ENCODE data around the gene PANX1. TPM values are rescaled to one million over a fixed set of nuclear protein-coding genes. Genes with fewer than 3 reads are reported as not detected.

PANX1 gene
- total RNA-seq, 4 donors from 2014 or later, result 29.9 to 43.2 (median 35.9) TPM

GRCh38 chr11:94199136-94200130, 70.8 kb downstream of the PANX1 start:
- no peak overlapping the region for H3K27ac ChIP-seq
- H3K36me3 ChIP-seq, result no peaks in the 10 kb centered on the region
- no peak overlapping the region for H3K4me3 ChIP-seq
- no peaks in the 10 kb centered on the region for H3K27me3 ChIP-seq
- 46 to 73% methylated on average over 3 to 5 of the region's 5 CpGs for WGBS, 2 donors (ENCODE audit: low coverage in 1 of 2)
- TF ChIP-seq POLR2A (IDR thresholded peaks at IDR 0.05) (no peak), POLR2AphosphoS5 (IDR thresholded peaks at IDR 0.05) (no peak), EP300 (IDR thresholded peaks at IDR 0.05) (no peak)
- TF ChIP-seq, protein P1, sequence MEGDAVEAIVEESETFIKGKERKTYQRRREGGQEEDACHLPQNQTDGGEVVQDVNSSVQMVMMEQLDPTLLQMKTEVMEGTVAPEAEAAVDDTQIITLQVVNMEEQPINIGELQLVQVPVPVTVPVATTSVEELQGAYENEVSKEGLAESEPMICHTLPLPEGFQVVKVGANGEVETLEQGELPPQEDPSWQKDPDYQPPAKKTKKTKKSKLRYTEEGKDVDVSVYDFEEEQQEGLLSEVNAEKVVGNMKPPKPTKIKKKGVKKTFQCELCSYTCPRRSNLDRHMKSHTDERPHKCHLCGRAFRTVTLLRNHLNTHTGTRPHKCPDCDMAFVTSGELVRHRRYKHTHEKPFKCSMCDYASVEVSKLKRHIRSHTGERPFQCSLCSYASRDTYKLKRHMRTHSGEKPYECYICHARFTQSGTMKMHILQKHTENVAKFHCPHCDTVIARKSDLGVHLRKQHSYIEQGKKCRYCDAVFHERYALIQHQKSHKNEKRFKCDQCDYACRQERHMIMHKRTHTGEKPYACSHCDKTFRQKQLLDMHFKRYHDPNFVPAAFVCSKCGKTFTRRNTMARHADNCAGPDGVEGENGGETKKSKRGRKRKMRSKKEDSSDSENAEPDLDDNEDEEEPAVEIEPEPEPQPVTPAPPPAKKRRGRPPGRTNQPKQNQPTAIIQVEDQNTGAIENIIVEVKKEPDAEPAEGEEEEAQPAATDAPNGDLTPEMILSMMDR (IDR thresholded peaks at IDR 0.05), result no peak
- H3K9me3 ChIP-seq, result no peaks in the 10 kb centered on the region
- no peak for ATAC-seq
- no peaks in the 10 kb centered on the region for H3K4me1 ChIP-seq

GRCh38 chr11:94201004-94201465, 72.4 kb downstream of the PANX1 start:
- Histone ChIP-seq H3K36me3 (no peaks in the 10 kb centered on the region), H3K4me1 (no peaks in the 10 kb centered on the region), H3K9me3 (no peaks in the 10 kb centered on the region), H3K4me3 (no peak overlapping the region), H3K27me3 (no peaks in the 10 kb centered on the region), H3K27ac (no peak overlapping the region)
- no peak for ATAC-seq
- TF ChIP-seq POLR2AphosphoS5 (IDR thresholded peaks at IDR 0.05) (no peak), POLR2A (IDR thresholded peaks at IDR 0.05) (no peak), EP300 (IDR thresholded peaks at IDR 0.05) (no peak)
- TF ChIP-seq, protein P1 (IDR thresholded peaks at IDR 0.05), result no peak
- 29 to 38% methylated on average over 1 to 3 of the region's 3 CpGs for WGBS, 2 donors (ENCODE audit: low coverage in 1 of 2)

GRCh38 chr11:94203070-94203469, 74.4 kb downstream of the PANX1 start:
- WGBS, 2 donors (ENCODE audit: low coverage in 1 of 2), result 73 to 91% methylated on average over 3 of the region's 3 CpGs
- ATAC-seq, result no peak
- no peak overlapping the region for H3K27ac ChIP-seq

GRCh38 chr11:94211261-94211830, 82.7 kb downstream of the PANX1 start:
- no peaks in the 10 kb centered on the region for H3K27me3 ChIP-seq
- H3K27ac ChIP-seq, result no peak overlapping the region
- peaks cover 0 to 11% (median 0%) of the 10 kb centered on the region in 3 donors for H3K9me3 ChIP-seq
- no peak for TF ChIP-seq POLR2AphosphoS5 (IDR thresholded peaks at IDR 0.05)
- TF ChIP-seq, protein P1 (IDR thresholded peaks at IDR 0.05), result no peak
- no peak for TF ChIP-seq POLR2A (IDR thresholded peaks at IDR 0.05)
- no peak for TF ChIP-seq EP300 (IDR thresholded peaks at IDR 0.05)
- H3K36me3 ChIP-seq, result no peaks in the 10 kb centered on the region
- no peak for ATAC-seq
- no peak overlapping the region for H3K4me3 ChIP-seq
- 53 to 57% methylated on average over 2 of the region's 2 CpGs for WGBS, 2 donors (ENCODE audit: low coverage in 1 of 2)
- H3K4me1 ChIP-seq, result no peaks in the 10 kb centered on the region

More at GRCh38 chr11:94203070-94203469, 74.4 kb downstream of the PANX1 start:
- no peaks in the 10 kb centered on the region for H3K36me3 ChIP-seq
- peaks cover 0 to 11% (median 0%) of the 10 kb centered on the region in 3 donors for H3K9me3 ChIP-seq
- H3K27me3 ChIP-seq, result no peaks in the 10 kb centered on the region
- no peak overlapping the region for H3K4me3 ChIP-seq
- no peaks in the 10 kb centered on the region for H3K4me1 ChIP-seq
- TF ChIP-seq, protein P1 (IDR thresholded peaks at IDR 0.05), result no peak
- TF ChIP-seq POLR2A (IDR thresholded peaks at IDR 0.05), result no peak
- TF ChIP-seq EP300 (IDR thresholded peaks at IDR 0.05), result no peak
- no peak for TF ChIP-seq POLR2AphosphoS5 (IDR thresholded peaks at IDR 0.05)
